H1 (cell line): ENCODE results near the gene CLEC7A. TPM values are rescaled to one million over a fixed set of nuclear protein-coding genes. Genes with fewer than 3 reads are reported as not detected.

Source experiments
- CTCF ChIA-PET: fragments of 300-600 bp; sonication (Branson Sonifier 250); formaldehyde crosslinking; loops from one replicate; lab custom pipeline; 2021; ENCODE audit not compliant: partially characterized antibody; lab: Charles Lee
- POLR2A ChIA-PET: fragments of 300-600 bp; sonication (Branson Sonifier 250); formaldehyde crosslinking; loops from one replicate; lab custom pipeline; 2021; ENCODE audit warnings: inconsistent platforms; ENCODE audit not compliant: partially characterized antibody; lab: Charles Lee
- DNase-seq, 2 experiments: peaks; one replicate each; pipeline versions ENCODE4 v3.0.0 to v3.0.0-alpha.2; 2010 to 2022; ENCODE audit warnings: low spot score in 2 of 2, low read depth in 1 of 2, mixed read lengths in 1 of 2
- FAIRE-seq: peaks from 2 replicates; lab custom pipeline; 2011; peaks lifted over from hg19 to GRCh38; lab: Jason Lieb, UNC
- H2AFZ ChIP-seq: 2 replicates; pipeline ENCODE4 v1.8.1; 2012; ENCODE audit warnings: low read length, inconsistent platforms
- H2AK5ac ChIP-seq: 2 replicates; pipeline ENCODE4 v1.6.1; 2013; ENCODE audit warnings: low read depth, low read length
- H2BK120ac ChIP-seq: replicated peaks from 2 replicates; pipeline ENCODE3; 2013; ENCODE audit warnings: low read depth, low read length, inconsistent platforms
- H2BK12ac ChIP-seq: 2 replicates; pipeline ENCODE4 v1.6.1; 2013; ENCODE audit warnings: low read depth, low read length
- H2BK15ac ChIP-seq: 2 replicates; pipeline ENCODE4 v1.6.1; 2013; ENCODE audit warnings: low read length
- H2BK20ac ChIP-seq: 2 replicates; pipeline ENCODE4 v1.6.1; 2013; ENCODE audit warnings: low read length
- H2BK5ac ChIP-seq: 2 replicates; pipeline ENCODE4 v1.6.1; 2013; ENCODE audit warnings: low read depth, low read length
- H3K14ac ChIP-seq: 2 replicates; pipeline ENCODE4 v1.6.1; 2013; ENCODE audit warnings: inconsistent platforms; ENCODE audit not compliant: insufficient read length
- H3K18ac ChIP-seq: 2 replicates; pipeline ENCODE4 v1.6.1; 2013; ENCODE audit warnings: low read length; ENCODE audit errors: extremely low read depth
- H3K23ac ChIP-seq: 2 replicates; pipeline ENCODE4 v1.6.1; 2013; ENCODE audit warnings: inconsistent platforms; ENCODE audit not compliant: insufficient read length
- H3K23me2 ChIP-seq: 2 replicates; pipeline ENCODE4 v1.6.1; 2013; ENCODE audit warnings: low read depth, low read length
- H3K27ac ChIP-seq: 2 replicates; pipeline ENCODE4 v1.6.1; 2011; ENCODE audit warnings: low read depth, low read length, inconsistent platforms
- H3K27me3 ChIP-seq, 4 experiments: replicated peaks in 1 of 4; 1 replicate in 1 of 4; 2 replicates in 3 of 4; pipeline versions ENCODE4 v1.6.1 to v1.8.1; 2011 to 2013; ENCODE audit warnings: low read length in 3 of 4, mild to moderate bottlenecking in 3 of 4, inconsistent platforms in 2 of 4, mixed read lengths in 2 of 4, moderate library complexity in 1 of 4; ENCODE audit not compliant: control insufficient read depth in 3 of 4, insufficient read depth in 3 of 4; ENCODE audit errors: extremely low read depth in 1 of 4
- H3K36me3 ChIP-seq, 4 experiments: 2 replicates each; pipeline versions ENCODE4 v1.6.1 to v1.8.1; 2011 to 2013; ENCODE audit warnings: mild to moderate bottlenecking in 4 of 4, low read length in 3 of 4, moderate library complexity in 2 of 4, control low read depth in 1 of 4, inconsistent platforms in 1 of 4; ENCODE audit not compliant: insufficient read depth in 4 of 4, control insufficient read depth in 2 of 4
- H3K4ac ChIP-seq: replicated peaks from 2 replicates; pipeline ENCODE3; 2013; ENCODE audit warnings: low read length, low read depth, mixed read lengths, inconsistent platforms; ENCODE audit not compliant: insufficient read length
- H3K4me1 ChIP-seq, 4 experiments: replicated peaks in 1 of 4; 1 replicate in 1 of 4; 2 replicates in 3 of 4; pipeline versions ENCODE4 v1.6.1 to v1.8.1; 2011 to 2013; ENCODE audit warnings: low read length in 3 of 4, inconsistent platforms in 2 of 4, mixed read lengths in 1 of 4; ENCODE audit not compliant: insufficient read depth in 4 of 4, control insufficient read depth in 3 of 4
- H3K4me2 ChIP-seq, 2 experiments: 2 replicates each; pipeline versions ENCODE4 v1.6.1 to v1.8.1; 2011 to 2013; ENCODE audit warnings: low read depth in 2 of 2, low read length in 2 of 2, control low read depth in 1 of 2, inconsistent platforms in 1 of 2, mild to moderate bottlenecking in 1 of 2; ENCODE audit not compliant: insufficient read depth in 1 of 2
- H3K4me3 ChIP-seq, 4 experiments: fragments of 200-600, 300-600 bp in 1 of 4; sonication (generic), shearing (Covaris generic), sonication (Bioruptor Twin) in 1 of 4; 2 replicates each; pipeline versions ENCODE4 v1.5.1 to v1.8.1; 2011 to 2016; ENCODE audit warnings: low read length in 4 of 4, low read depth in 3 of 4, control low read depth in 2 of 4, inconsistent platforms in 2 of 4, mild to moderate bottlenecking in 2 of 4, mixed read lengths in 1 of 4, moderate library complexity in 1 of 4; ENCODE audit not compliant: insufficient read depth in 2 of 4; ENCODE audit errors: extremely low read depth in 1 of 4
- H3K56ac ChIP-seq: replicated peaks from 2 replicates; pipeline ENCODE3; 2013; ENCODE audit warnings: low read depth, mild to moderate bottlenecking, mixed read lengths, low read length, inconsistent platforms; ENCODE audit not compliant: insufficient read length
- H3K79me1 ChIP-seq: 2 replicates; pipeline ENCODE4 v1.6.1; 2013; ENCODE audit warnings: low read depth, low read length, control low read depth
- H3K79me2 ChIP-seq, 2 experiments: 2 replicates each; pipeline versions ENCODE4 v1.6.1 to v1.8.1; 2012 to 2013; ENCODE audit warnings: low read length in 2 of 2, mild to moderate bottlenecking in 2 of 2, inconsistent platforms in 1 of 2; ENCODE audit not compliant: insufficient read depth in 2 of 2, control insufficient read depth in 1 of 2
- H3K9ac ChIP-seq, 4 experiments: replicated peaks in 1 of 4; 1 replicate in 1 of 4; 2 replicates in 3 of 4; pipeline versions ENCODE4 v1.6.1 to v1.8.1; 2011 to 2013; ENCODE audit warnings: low read depth in 3 of 4, low read length in 3 of 4, control low read depth in 2 of 4, mild to moderate bottlenecking in 2 of 4, moderate library complexity in 2 of 4, inconsistent platforms in 1 of 4; ENCODE audit errors: extremely low read depth in 1 of 4
- H3K9me3 ChIP-seq, 2 experiments: 2 replicates each; pipeline versions ENCODE4 v1.6.1 to v1.8.1; 2012 to 2013; ENCODE audit warnings: mild to moderate bottlenecking in 2 of 2, moderate library complexity in 2 of 2, control low read depth in 1 of 2, inconsistent platforms in 1 of 2, low read depth in 1 of 2, low read length in 1 of 2, mixed read lengths in 1 of 2; ENCODE audit not compliant: insufficient read depth in 2 of 2
- H4K20me1 ChIP-seq, 2 experiments: replicated peaks in 1 of 2; 2 replicates each; pipeline versions ENCODE3 to v1.8.1; 2011 to 2013; ENCODE audit warnings: inconsistent platforms in 2 of 2, low read length in 2 of 2, mild to moderate bottlenecking in 1 of 2; ENCODE audit not compliant: insufficient read depth in 2 of 2, control insufficient read depth in 1 of 2
- H4K5ac ChIP-seq: 2 replicates; pipeline ENCODE4 v1.6.1; 2013; ENCODE audit warnings: low read length, low read depth, mixed read lengths, inconsistent platforms; ENCODE audit not compliant: insufficient read length
- H4K8ac ChIP-seq: 2 replicates; pipeline ENCODE4 v1.8.0; 2013; ENCODE audit warnings: mild to moderate bottlenecking, moderate library complexity, low read length, inconsistent platforms; ENCODE audit not compliant: insufficient read depth; ENCODE audit errors: extremely low read depth
- H4K91ac ChIP-seq: replicated peaks from 2 replicates; pipeline ENCODE3; 2013; ENCODE audit warnings: low read length, mixed read lengths, inconsistent platforms; ENCODE audit not compliant: insufficient read length
- BACH1 ChIP-seq: IDR thresholded peaks from 2 replicates; pipeline ENCODE4 v1.6.1; 2012; ENCODE audit warnings: low read length, improper control_type of control experiment
- CBX5 ChIP-seq: fragments of 300-800, 300-1000 bp; sonication (generic); IDR thresholded peaks from 2 replicates; pipeline ENCODE4 v1.7.1; 2016; ENCODE audit warnings: antibody characterized with exemption, low read length, low read depth
- CBX8 ChIP-seq: fragments of 300-800, 300-1000 bp; sonication (generic); IDR thresholded peaks from 2 replicates; pipeline ENCODE4 v1.7.1; 2016; ENCODE audit warnings: low read depth, low read length, borderline replicate concordance
- CREB1 ChIP-seq: IDR thresholded peaks from 2 replicates; pipeline ENCODE4 v1.6.1; 2012; ENCODE audit warnings: inconsistent platforms
- EGR1 ChIP-seq: IDR thresholded peaks from 2 replicates; pipeline ENCODE4 v1.6.1; 2011; ENCODE audit warnings: low read depth, low read length, borderline replicate concordance
- EZH2 ChIP-seq: fragments of 200-600 bp; sonication (generic); IDR thresholded peaks from 2 replicates; pipeline ENCODE4 v1.7.1; 2012; ENCODE audit warnings: low read depth, mild to moderate bottlenecking, moderate library complexity, low read length, inconsistent platforms; ENCODE audit not compliant: severe bottlenecking
- KDM4A ChIP-seq: IDR thresholded peaks from one replicate; pipeline ENCODE4 v1.7.1; 2012; ENCODE audit warnings: low read depth, mild to moderate bottlenecking, moderate library complexity, low read length, inconsistent platforms; ENCODE audit not compliant: severe bottlenecking
- MAX ChIP-seq: IDR thresholded peaks from 2 replicates; pipeline ENCODE4 v1.6.1; 2012; ENCODE audit warnings: inconsistent platforms
- PHF8 ChIP-seq: fragments of 200-600 bp; sonication (generic); conservative IDR thresholded peaks from 2 replicates; pipeline ENCODE4 v1.7.1; 2012; ENCODE audit warnings: low read depth, mild to moderate bottlenecking, inconsistent platforms, low read length, moderate library complexity
- TAF7 ChIP-seq: optimal IDR thresholded peaks from 2 replicates; pipeline ENCODE3; 2011; ENCODE audit warnings: low read depth, mild to moderate bottlenecking, inconsistent platforms, low read length, moderate library complexity, borderline replicate concordance
- WGBS, 2 experiments: shearing (Covaris generic) in 1 of 2; methylation state at CpG; one replicate each; pipeline versions ENCODE4 v1.1.6 to v1.1.7; 2013 to 2015; ENCODE audit warnings: low lambda C conversion rate in 2 of 2, mixed read lengths in 2 of 2, inconsistent platforms in 1 of 2, low coverage in 1 of 2, missing lambda C conversion rate in 1 of 2; ENCODE audit not compliant: insufficient replicate concordance in 2 of 2, insufficient coverage in 1 of 2, insufficient read length in 1 of 2; ENCODE audit errors: extremely low coverage in 1 of 2, missing lambda C conversion rate in 1 of 2; 5-methylcytosine and 5-hydroxymethylcytosine counted together
- polyA plus RNA-seq, 7 experiments: library from polyadenylated mRNA; depleted of rRNA in 3 of 7; stranded (reverse) in 5 of 7; unstranded in 2 of 7; fragments of >200 nt in 5 of 7; fragments of 200-250 nt in 2 of 7; gene quantifications; 1 replicate in 5 of 7; 2 replicates in 1 of 7; 4 replicates in 1 of 7; pipeline versions ENCODE4 v1.2.1 to v1.2.3, GENCODE V29; 2011 to 2013; ENCODE audit warnings: missing spikeins in 2 of 7, mixed read lengths in 2 of 7
- total RNA-seq: library from RNA; stranded (reverse); fragmentation: NEBNext Ultra II Directional; extraction: Animal tissue kit (Norgen Biotek cat#: 25700); gene quantifications from 2 replicates; pipeline ENCODE4 v1.2.1, GENCODE V29; 2021

Gene CLEC7A
- total and polyA plus RNA-seq, 2 of the 8 experiments (the other 6 are each of a cell fraction or from before 2014, with no cell fraction given): 0.09 to 0.15 TPM

- no peak overlapping the region for H3K23ac ChIP-seq
- no peak overlapping the region for H2BK15ac ChIP-seq
- H3K9me3 ChIP-seq: peaks cover 0 to 4% of the 10 kb centered on the region in 2 experiments; a peak in 1 of 4 replicates
- no peak overlapping the region for H2BK12ac ChIP-seq
- no peak overlapping the region for H3K4ac ChIP-seq
- TF ChIP-seq EZH2 (no peak), CBX5 (no peak), EGR1 (no peak), BACH1 (no peak), PHF8 (no peak), CREB1 (no peak), MAX (no peak), TAF7 (no peak), CBX8 (no peak), KDM4A (no peak)
- WGBS, 2 experiments: 94% methylated on average over 2 of the region's 2 CpGs; no CpG with 5 or more reads in 1 of the 2 experiments
- H3K36me3 ChIP-seq: no peaks in the 10 kb centered on the region; a peak in 1 of 8 replicates
- H2BK120ac ChIP-seq: no peak overlapping the region
- no peak overlapping the region for H3K9ac ChIP-seq
- no peaks in the 10 kb centered on the region for H3K79me2 ChIP-seq
- CTCF ChIA-PET: interaction anchor here (1.7 kb wide), 1 partner anchor 30 kb away, joined by 4 read pairs; no protein-coding TSS in a partner anchor
- no peak overlapping the region for H4K5ac ChIP-seq
- H3K4me2 ChIP-seq: no peak overlapping the region
- H4K8ac ChIP-seq: no peak overlapping the region
- no peaks in the 10 kb centered on the region for H3K4me1 ChIP-seq
- no peak overlapping the region for H3K18ac ChIP-seq
- H3K14ac ChIP-seq: no peak overlapping the region
- H3K79me1 ChIP-seq: no peaks in the 10 kb centered on the region
- no peaks in the 10 kb centered on the region for H3K27me3 ChIP-seq
- FAIRE-seq: no peak
- no peak overlapping the region for H2AFZ ChIP-seq
- H4K20me1 ChIP-seq: no peaks in the 10 kb centered on the region
- H3K56ac ChIP-seq: no peak overlapping the region
- no peak overlapping the region for H3K4me3 ChIP-seq
- H2AK5ac ChIP-seq: no peak overlapping the region
- H3K23me2 ChIP-seq: no peaks in the 10 kb centered on the region
- no peak overlapping the region for H2BK5ac ChIP-seq
- H2BK20ac ChIP-seq: no peak overlapping the region
- POLR2A ChIA-PET: no interaction called here
- H4K91ac ChIP-seq: no peak overlapping the region
- no peak for DNase-seq
- H3K27ac ChIP-seq: no peak overlapping the region
Measured at GRCh38 chr12:10110256-10110844, 19.6 kb downstream of the CLEC7A start.
